NCI-H524 (cell line): ENCODE results near the gene IRAK1BP1.
A peak's percentile ranks its signal among the peaks of the same experiment; 100 is the strongest.

ENCODE experiments used
- DNase-seq, 2 experiments: peaks; one replicate each; lab custom pipeline; 2025; lab: John Stamatoyannopoulos, UW

The IRAK1BP1 gene

GRCh38 chr6:78867370-78868040 lies at the start of gene IRAK1BP1:
Gene IRAK1BP1, plus strand, starts transcription at chr6:78867551. Its CDS starts 26 bp downstream, at chr6:78867577.
- DNase-seq = peak; percentile 95 to 97

- no peak for DNase-seq
Observed at GRCh38 chr6:78824045-78824444, 43.3 kb upstream of the IRAK1BP1 start.

- DNase-seq = no peak
Observed at GRCh38 chr6:78829407-78829806, 37.9 kb upstream of the IRAK1BP1 start.

- no peak for DNase-seq
Observed at GRCh38 chr6:78830805-78831204, 36.5 kb upstream of the IRAK1BP1 start.

GRCh38 chr6:78831492-78831891 lies 35.9 kb upstream of the IRAK1BP1 start:
- no peak for DNase-seq

GRCh38 chr6:78832091-78832808 lies 35.1 kb upstream of the IRAK1BP1 start:
- DNase-seq = no peak

- peak in 1 of 2 experiments; percentile 27 for DNase-seq
Observed at GRCh38 chr6:78835817-78836216, 31.5 kb upstream of the IRAK1BP1 start.

GRCh38 chr6:78836598-78836997 lies 30.8 kb upstream of the IRAK1BP1 start:
- DNase-seq = no peak

GRCh38 chr6:78841111-78841510 lies 26.2 kb upstream of the IRAK1BP1 start:
- no peak for DNase-seq

- no peak for DNase-seq
Observed at GRCh38 chr6:78842953-78843352, 24.4 kb upstream of the IRAK1BP1 start.

- DNase-seq = no peak
Observed at GRCh38 chr6:78844899-78845298, 22.5 kb upstream of the IRAK1BP1 start.

GRCh38 chr6:78845567-78845966 lies 21.8 kb upstream of the IRAK1BP1 start:
- no peak for DNase-seq

GRCh38 chr6:78850621-78851020 lies 16.7 kb upstream of the IRAK1BP1 start:
- DNase-seq = no peak

GRCh38 chr6:78851156-78851555 lies 16.2 kb upstream of the IRAK1BP1 start:
- DNase-seq = no peak

GRCh38 chr6:78854546-78854945 lies 12.8 kb upstream of the IRAK1BP1 start:
- DNase-seq = no peak

GRCh38 chr6:78858339-78858938 lies 8.9 kb upstream of the IRAK1BP1 start:
- DNase-seq = peak; percentile 29 to 52

- DNase-seq = peak in 1 of 2 experiments; percentile 16
Observed at GRCh38 chr6:78861509-78861908, 5.8 kb upstream of the IRAK1BP1 start.

GRCh38 chr6:78863576-78863975 lies 3.8 kb upstream of the IRAK1BP1 start:
- DNase-seq = no peak

- no peak for DNase-seq
Observed at GRCh38 chr6:78864957-78865356, 2.4 kb upstream of the IRAK1BP1 start.

- DNase-seq = peak in 1 of 2 experiments; percentile 47
Observed at GRCh38 chr6:78867020-78867369, 356 bp upstream of the IRAK1BP1 start.

GRCh38 chr6:78868116-78868515 lies 765 bp downstream of the IRAK1BP1 start:
- no peak for DNase-seq

- no peak for DNase-seq
Observed at GRCh38 chr6:78875505-78875904, 8.2 kb downstream of the IRAK1BP1 start.

GRCh38 chr6:78883651-78884050 lies 16.3 kb downstream of the IRAK1BP1 start:
- DNase-seq = no peak
